SU-DHL-6 (cell line): ENCODE results near the gene RPL41.

Experiments used
- CTCF ChIP-seq: fragments of 200-600 bp; sonication (generic); IDR thresholded peaks from one replicate; pipeline ENCODE4 v1.5.1; 2017; ENCODE audit warnings: antibody characterized with exemption, mild to moderate bottlenecking, low read length, moderate library complexity; ENCODE audit not compliant: insufficient read depth, poor library complexity, severe bottlenecking
- EZH2phosphoT487 ChIP-seq: fragments of 200-600 bp; sonication (generic), shearing (Covaris generic); conservative IDR thresholded peaks from 2 replicates; pipeline ENCODE4 v1.6.1; 2018; ENCODE audit warnings: mild to moderate bottlenecking, antibody characterized with exemption, low read length, moderate library complexity, mixed read lengths

DNA sequence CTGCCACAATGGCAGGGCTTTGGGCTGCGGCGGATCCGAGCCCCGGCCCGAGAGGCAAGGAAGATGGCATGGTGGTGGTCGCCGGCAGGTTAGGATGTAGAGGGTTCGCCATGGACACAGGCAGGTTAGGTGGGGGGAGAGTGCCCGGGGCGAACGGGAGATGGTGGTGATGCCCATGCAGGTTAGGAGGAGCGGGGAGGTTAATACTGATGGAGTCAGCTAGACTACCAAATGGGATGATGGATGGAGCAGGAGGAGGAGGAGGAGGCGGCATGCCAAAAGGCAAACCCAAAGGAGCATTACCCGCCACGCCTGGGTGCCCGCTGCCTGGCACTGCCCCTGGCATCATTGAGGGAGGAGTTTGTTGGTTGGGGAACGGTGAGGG is 47.9 kb downstream of the RPL41 start:
- TF ChIP-seq CTCF (no peak), EZH2phosphoT487 (no peak)
